Mononuclear cell (primary cell): Measurements from ENCODE around the gene PLPP7. TPM values are rescaled to one million over a fixed set of nuclear protein-coding genes. Genes with fewer than 3 reads are reported as not detected.

Experiments
- H3K27me3 ChIP-seq: 2 replicates; pipeline ENCODE4 v1.6.0; 2011; ENCODE audit warnings: low read length, control low read depth; ENCODE audit not compliant: insufficient read depth
- H3K4me1 ChIP-seq: 2 replicates; pipeline ENCODE4 v1.5.1; 2011; ENCODE audit warnings: mild to moderate bottlenecking, low read length, control low read depth; ENCODE audit not compliant: insufficient read depth
- H3K4me3 ChIP-seq: 2 replicates; pipeline ENCODE4 v1.5.1; 2011; ENCODE audit warnings: mild to moderate bottlenecking, low read length, moderate library complexity
- H3K9me3 ChIP-seq: 2 replicates; pipeline ENCODE4 v1.5.1; 2011; ENCODE audit warnings: low read depth, mild to moderate bottlenecking, control low read depth, low read length
- total RNA-seq: library from RNA; depleted of rRNA; stranded (reverse); fragments of >200 nt; gene quantifications from one replicate; pipeline ENCODE4 v1.2.3, GENCODE V29; 2012

Gene PLPP7
- total RNA-seq, 1 donor, result 0.52 TPM

GRCh38 chr9:131284856-131285255 lies 4.7 kb upstream of the PLPP7 start:
- Histone ChIP-seq H3K4me1 (peaks cover 14% of the 10 kb centered on the region), H3K9me3 (no peaks in the 10 kb centered on the region), H3K4me3 (no peak overlapping the region), H3K27me3 (peaks cover 8% of the 10 kb centered on the region)

- Histone ChIP-seq H3K27me3 (peaks cover 1% of the 10 kb centered on the region), H3K4me1 (peaks cover 2% of the 10 kb centered on the region), H3K4me3 (no peak overlapping the region), H3K9me3 (no peaks in the 10 kb centered on the region)
Observed at GRCh38 chr9:131287359-131287758, 2.2 kb upstream of the PLPP7 start.

- H3K27me3 ChIP-seq, result no peaks in the 10 kb centered on the region
- H3K9me3 ChIP-seq, result no peaks in the 10 kb centered on the region
- no peak overlapping the region for H3K4me3 ChIP-seq
- no peaks in the 10 kb centered on the region for H3K4me1 ChIP-seq
Observed at GRCh38 chr9:131288217-131288616, 1.3 kb upstream of the PLPP7 start.

GRCh38 chr9:131290036-131290766 lies 678 bp downstream of the PLPP7 start:
- Histone ChIP-seq H3K4me3 (no peak overlapping the region), H3K27me3 (no peaks in the 10 kb centered on the region), H3K4me1 (no peaks in the 10 kb centered on the region), H3K9me3 (no peaks in the 10 kb centered on the region)

GRCh38 chr9:131290767-131291370 lies 1.3 kb downstream of the PLPP7 start:
- Histone ChIP-seq H3K4me3 (no peak overlapping the region), H3K4me1 (no peaks in the 10 kb centered on the region), H3K27me3 (no peaks in the 10 kb centered on the region), H3K9me3 (no peaks in the 10 kb centered on the region)

GRCh38 chr9:131291795-131292315 lies 2.3 kb downstream of the PLPP7 start:
- Histone ChIP-seq H3K9me3 (no peaks in the 10 kb centered on the region), H3K4me3 (no peak overlapping the region), H3K27me3 (no peaks in the 10 kb centered on the region), H3K4me1 (no peaks in the 10 kb centered on the region)

- no peaks in the 10 kb centered on the region for H3K9me3 ChIP-seq
- no peaks in the 10 kb centered on the region for H3K27me3 ChIP-seq
- no peak overlapping the region for H3K4me3 ChIP-seq
- H3K4me1 ChIP-seq, result no peaks in the 10 kb centered on the region
Observed at GRCh38 chr9:131292937-131293336, 3.4 kb downstream of the PLPP7 start.

- no peaks in the 10 kb centered on the region for H3K27me3 ChIP-seq
- no peaks in the 10 kb centered on the region for H3K9me3 ChIP-seq
- H3K4me1 ChIP-seq, result no peaks in the 10 kb centered on the region
- no peak overlapping the region for H3K4me3 ChIP-seq
Observed at GRCh38 chr9:131296460-131296859, 6.9 kb downstream of the PLPP7 start.

GRCh38 chr9:131296906-131297500 lies 7.5 kb downstream of the PLPP7 start:
- H3K4me1 ChIP-seq, result no peaks in the 10 kb centered on the region
- H3K4me3 ChIP-seq, result no peak overlapping the region
- no peaks in the 10 kb centered on the region for H3K27me3 ChIP-seq
- no peaks in the 10 kb centered on the region for H3K9me3 ChIP-seq

- H3K9me3 ChIP-seq, result no peaks in the 10 kb centered on the region
- no peaks in the 10 kb centered on the region for H3K27me3 ChIP-seq
- no peaks in the 10 kb centered on the region for H3K4me1 ChIP-seq
- no peak overlapping the region for H3K4me3 ChIP-seq
Observed at GRCh38 chr9:131297903-131298302, 8.4 kb downstream of the PLPP7 start.

GRCh38 chr9:131298341-131298740 lies 8.8 kb downstream of the PLPP7 start:
- Histone ChIP-seq H3K4me3 (no peak overlapping the region), H3K9me3 (no peaks in the 10 kb centered on the region), H3K27me3 (no peaks in the 10 kb centered on the region), H3K4me1 (no peaks in the 10 kb centered on the region)

- no peaks in the 10 kb centered on the region for H3K27me3 ChIP-seq
- H3K4me3 ChIP-seq, result no peak overlapping the region
- H3K4me1 ChIP-seq, result no peaks in the 10 kb centered on the region
- no peaks in the 10 kb centered on the region for H3K9me3 ChIP-seq
Observed at GRCh38 chr9:131298816-131299215, 9.3 kb downstream of the PLPP7 start.

- Histone ChIP-seq H3K4me3 (no peak overlapping the region), H3K4me1 (no peaks in the 10 kb centered on the region), H3K9me3 (no peaks in the 10 kb centered on the region), H3K27me3 (no peaks in the 10 kb centered on the region)
Observed at GRCh38 chr9:131299346-131299960, 9.9 kb downstream of the PLPP7 start.

GRCh38 chr9:131299961-131300347 lies 10.4 kb downstream of the PLPP7 start:
- H3K4me3 ChIP-seq, result no peak overlapping the region
- no peaks in the 10 kb centered on the region for H3K4me1 ChIP-seq
- H3K9me3 ChIP-seq, result no peaks in the 10 kb centered on the region
- no peaks in the 10 kb centered on the region for H3K27me3 ChIP-seq

GRCh38 chr9:131300444-131300843 lies 10.9 kb downstream of the PLPP7 start:
- no peak overlapping the region for H3K4me3 ChIP-seq
- no peaks in the 10 kb centered on the region for H3K9me3 ChIP-seq
- H3K27me3 ChIP-seq, result no peaks in the 10 kb centered on the region
- H3K4me1 ChIP-seq, result no peaks in the 10 kb centered on the region
